ENCODE measurements around the gene NCF4.
A peak's percentile ranks its signal among the peaks of the same experiment; 100 is the strongest.

The NCF4 gene

GRCh38 chr22:36838119-36839030 lies 22.4 kb upstream of the NCF4 start:
- DNase-seq (ENCODE audit: low spot score) = no peak

GRCh38 chr22:36839356-36840073 lies 21.3 kb upstream of the NCF4 start:
- DNase-seq (ENCODE audit: low spot score) = no peak

GRCh38 chr22:36840106-36840505 lies 20.7 kb upstream of the NCF4 start:
- no peak for DNase-seq (ENCODE audit: low spot score)

- DNase-seq (ENCODE audit: low spot score) = no peak
Measured at GRCh38 chr22:36846271-36846670, 14.5 kb upstream of the NCF4 start.

- peak; percentile 12 for DNase-seq (ENCODE audit: low spot score)
Measured at GRCh38 chr22:36846949-36847348, 13.9 kb upstream of the NCF4 start.

- no peak for DNase-seq (ENCODE audit: low spot score)
Measured at GRCh38 chr22:36850056-36850455, 10.8 kb upstream of the NCF4 start.

- no peak for DNase-seq (ENCODE audit: low spot score)
Measured at GRCh38 chr22:36850682-36851081, 10.1 kb upstream of the NCF4 start.

- no peak for DNase-seq (ENCODE audit: low spot score)
Measured at GRCh38 chr22:36852056-36852973, 8.5 kb upstream of the NCF4 start.

- DNase-seq (ENCODE audit: low spot score) = peak; percentile 49
Measured at GRCh38 chr22:36853407-36854099, 7.3 kb upstream of the NCF4 start.

GRCh38 chr22:36855478-36855877 lies 5.3 kb upstream of the NCF4 start:
- DNase-seq (ENCODE audit: low spot score) = no peak

GRCh38 chr22:36856121-36856791 lies 4.5 kb upstream of the NCF4 start:
- DNase-seq (ENCODE audit: low spot score) = peak; percentile 77

- no peak for DNase-seq (ENCODE audit: low spot score)
Measured at GRCh38 chr22:36856792-36857135, 4.0 kb upstream of the NCF4 start.

- DNase-seq (ENCODE audit: low spot score) = no peak
Measured at GRCh38 chr22:36858156-36858555, 2.6 kb upstream of the NCF4 start.

- no peak for DNase-seq (ENCODE audit: low spot score)
Measured at GRCh38 chr22:36858966-36859365, 1.8 kb upstream of the NCF4 start.

GRCh38 chr22:36860017-36860416 lies 789 bp upstream of the NCF4 start:
- no peak for DNase-seq (ENCODE audit: low spot score)

- no peak for DNase-seq (ENCODE audit: low spot score)
Measured at GRCh38 chr22:36860438-36860820, 377 bp upstream of the NCF4 start.

- DNase-seq (ENCODE audit: low spot score) = no peak
Measured at GRCh38 chr22:36862251-36863242, 1.7 kb downstream of the NCF4 start.

GRCh38 chr22:36863281-36863680 lies 2.5 kb downstream of the NCF4 start:
- no peak for DNase-seq (ENCODE audit: low spot score)

GRCh38 chr22:36863979-36864378 lies 3.2 kb downstream of the NCF4 start:
- DNase-seq (ENCODE audit: low spot score) = no peak

All from cerebellar cortex (tissue), 1 donor.